Activated T-helper 1 cell treated with anti-CD3 and anti-CD28 coated beads, Interleukin-12 subunit alpha, Interleukin-12 subunit beta, Interleukin-2, Interleukin-4 antibody, amounts not matched to agents 30 ng/mL and 10 ng/mL and 1 ng/mL, durations not matched to agents 14 hours and 24 hours and 36 hours (primary cell): Measurements from ENCODE around the gene GIT2. TPM values are rescaled to one million over a fixed set of nuclear protein-coding genes. Genes with fewer than 3 reads are reported as not detected.
"Not testable (repeated sequence)": the region's sequence is repeated elsewhere in the genome, so short reads cannot be mapped to it uniquely, and the experiment has no call there.

ENCODE experiments used
- DNase-seq: peaks from one replicate; pipeline ENCODE4 v3.0.0; 2021; ENCODE audit warnings: low spot score
- H3K27ac Mint-ChIP-seq: one replicate; pipeline ENCODE4 v1.8.0; 2021; ENCODE audit warnings: mild to moderate bottlenecking, mixed read lengths
- H3K27me3 Mint-ChIP-seq: one replicate; pipeline ENCODE4 v1.8.0; 2022; ENCODE audit warnings: mild to moderate bottlenecking, moderate library complexity, mixed read lengths; ENCODE audit not compliant: insufficient read depth
- H3K36me3 Mint-ChIP-seq: one replicate; pipeline ENCODE4 v1.8.0; 2021; ENCODE audit warnings: low read depth, mixed read lengths
- H3K4me1 Mint-ChIP-seq: one replicate; pipeline ENCODE4 v1.8.0; 2021; ENCODE audit warnings: low read depth, mixed read lengths
- H3K4me3 Mint-ChIP-seq: one replicate; pipeline ENCODE4 v1.8.0; 2021; ENCODE audit warnings: mild to moderate bottlenecking, moderate library complexity, mixed read lengths
- H3K9me3 Mint-ChIP-seq: one replicate; pipeline ENCODE4 v1.8.0; 2021; ENCODE audit warnings: mixed read lengths
- intact Hi-C: fragments of 100-400 bp; cut with micrococcal nuclease; formaldehyde crosslinking; loops from one replicate; pipeline ENCODE4 v1.15.1; 2024
- total RNA-seq: library from RNA; stranded (reverse); gene quantifications from 2 replicates; pipeline ENCODE4 v1.2.3, GENCODE V29; 2022

GIT2 gene
- total RNA-seq, 1 donor from 2014 or later: 86.2 TPM

DNA sequence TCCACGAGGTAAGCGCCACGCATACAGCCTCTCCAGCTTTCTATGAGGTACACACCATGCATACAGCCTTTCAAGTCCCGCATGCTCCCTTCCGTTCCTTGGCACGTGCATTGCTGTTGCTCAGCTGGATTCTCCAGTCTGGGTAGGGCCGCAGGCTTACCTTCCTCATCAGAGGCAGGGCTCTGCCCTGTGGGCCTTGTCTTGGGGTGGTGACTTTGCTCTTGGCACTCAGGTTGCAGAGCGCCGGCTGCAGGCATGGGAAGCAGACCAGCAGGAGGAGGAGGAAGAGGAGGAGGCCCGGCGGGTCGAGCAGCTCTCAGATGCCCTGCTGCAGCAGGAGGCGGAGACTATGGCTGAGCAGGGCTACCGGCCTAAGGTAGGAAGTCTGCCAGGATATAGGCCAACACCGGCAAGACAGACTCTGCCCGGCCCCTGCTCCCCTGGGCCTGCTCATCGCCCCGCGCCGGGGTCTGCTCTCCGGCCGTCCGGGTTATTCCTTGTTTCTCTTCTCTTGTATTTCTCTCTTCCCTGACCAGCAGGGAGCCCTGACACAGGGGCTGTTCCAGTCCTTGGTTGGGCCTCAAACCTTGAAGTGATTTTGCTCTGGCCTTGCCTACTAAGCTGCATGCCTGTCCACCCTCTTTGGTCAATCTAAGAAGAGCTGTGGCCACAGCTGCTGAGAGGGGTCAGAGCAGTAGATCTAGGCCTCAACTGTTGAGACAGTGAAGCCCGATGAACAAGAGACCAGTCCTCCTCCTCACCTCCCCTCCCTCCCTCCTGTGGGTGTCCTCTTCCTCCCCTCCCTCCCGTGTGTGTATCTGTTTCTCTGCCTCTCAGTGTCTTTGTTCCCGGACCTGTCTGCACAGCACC is 80.8 kb downstream of the GIT2 start:
- intact Hi-C loops: no loop called here
- no peaks in the 10 kb centered on the region for H3K27me3 Mint-ChIP-seq
- DNase-seq: no peak
- no peak overlapping the region for H3K4me3 Mint-ChIP-seq
- no peaks in the 10 kb centered on the region for H3K4me1 Mint-ChIP-seq
- peaks cover 49% of the 10 kb centered on the region for H3K36me3 Mint-ChIP-seq
- H3K9me3 Mint-ChIP-seq: no peaks in the 10 kb centered on the region
- no peak overlapping the region for H3K27ac Mint-ChIP-seq

DNA sequence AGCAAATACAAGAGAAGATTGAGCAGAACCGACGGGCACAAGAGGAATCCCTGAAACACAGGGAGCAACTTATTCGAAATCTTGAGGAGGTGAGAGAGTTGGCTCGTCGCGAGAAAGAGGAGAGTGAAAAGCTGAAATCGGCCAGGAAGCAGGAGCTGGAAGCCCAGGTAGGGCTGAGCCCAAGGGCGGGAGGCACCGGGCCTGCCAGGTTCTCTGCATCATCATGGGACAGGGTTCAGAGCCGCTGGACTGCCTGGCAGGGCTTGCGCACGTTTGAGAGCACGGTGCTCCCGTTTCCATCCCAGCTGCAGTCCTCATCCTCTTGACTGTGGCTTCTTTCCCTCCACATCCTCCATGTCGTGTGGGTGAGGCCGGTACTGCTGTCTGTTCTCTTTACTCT is 81.7 kb downstream of the GIT2 start:
- DNase-seq: no peak
- no peak overlapping the region for H3K27ac Mint-ChIP-seq
- H3K36me3 Mint-ChIP-seq: peaks cover 46% of the 10 kb centered on the region
- no peaks in the 10 kb centered on the region for H3K27me3 Mint-ChIP-seq
- intact Hi-C loops: no loop called here
- no peaks in the 10 kb centered on the region for H3K9me3 Mint-ChIP-seq
- no peaks in the 10 kb centered on the region for H3K4me1 Mint-ChIP-seq
- H3K4me3 Mint-ChIP-seq: no peak overlapping the region

DNA sequence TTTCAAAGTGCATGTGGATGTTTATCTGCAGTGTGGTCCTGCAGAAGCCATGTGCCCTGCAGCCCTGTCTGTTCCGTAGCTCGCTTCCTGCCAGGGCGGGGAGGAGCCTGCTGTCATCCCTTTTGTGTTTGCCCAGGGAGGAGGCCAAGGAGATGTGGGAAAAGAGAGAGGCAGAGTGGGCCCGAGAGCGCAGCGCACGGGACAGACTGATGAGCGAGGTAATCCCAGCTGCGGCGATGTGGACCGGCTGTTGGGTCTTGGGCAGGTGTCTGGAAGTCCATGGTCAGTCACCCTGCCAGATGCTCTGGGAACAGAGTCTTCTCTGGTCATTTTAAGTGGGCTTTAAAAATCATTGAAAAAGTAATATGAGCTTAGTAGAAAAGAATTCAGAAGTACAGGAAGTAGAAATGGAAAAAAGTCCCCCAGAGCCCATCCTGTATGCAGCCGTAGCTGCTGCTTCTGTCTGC is 83.3 kb downstream of the GIT2 start:
- no peaks in the 10 kb centered on the region for H3K27me3 Mint-ChIP-seq
- intact Hi-C loops: no loop called here
- no peak overlapping the region for H3K4me3 Mint-ChIP-seq
- H3K36me3 Mint-ChIP-seq: peaks cover 53% of the 10 kb centered on the region
- H3K9me3 Mint-ChIP-seq: no peaks in the 10 kb centered on the region
- no peak for DNase-seq
- no peak overlapping the region for H3K27ac Mint-ChIP-seq
- H3K4me1 Mint-ChIP-seq: no peaks in the 10 kb centered on the region

DNA sequence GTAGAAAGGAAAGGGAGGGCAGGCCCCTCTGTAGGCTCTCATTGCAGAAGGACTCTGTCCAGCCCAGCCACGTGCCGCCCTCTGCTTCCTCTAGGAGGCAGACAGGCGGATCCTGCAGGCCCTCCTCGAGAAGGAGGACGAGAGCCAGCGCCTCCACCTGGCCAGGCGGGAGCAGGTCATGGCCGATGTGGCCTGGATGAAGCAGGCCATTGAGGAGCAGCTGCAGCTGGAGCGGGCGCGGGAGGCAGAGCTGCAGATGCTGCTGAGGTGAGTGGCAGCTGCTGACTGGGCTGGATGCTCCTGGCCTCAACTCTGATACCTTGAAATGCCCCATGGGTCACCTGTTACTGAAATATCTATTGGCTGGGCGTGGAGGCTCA is 85.2 kb downstream of the GIT2 start:
- no peak for DNase-seq
- intact Hi-C loops: no loop called here
- Mint-ChIP-seq H3K27ac (no peak overlapping the region), H3K4me3 (no peak overlapping the region), H3K4me1 (no peaks in the 10 kb centered on the region), H3K9me3 (no peaks in the 10 kb centered on the region), H3K27me3 (no peaks in the 10 kb centered on the region), H3K36me3 (peaks cover 56% of the 10 kb centered on the region)

DNA sequence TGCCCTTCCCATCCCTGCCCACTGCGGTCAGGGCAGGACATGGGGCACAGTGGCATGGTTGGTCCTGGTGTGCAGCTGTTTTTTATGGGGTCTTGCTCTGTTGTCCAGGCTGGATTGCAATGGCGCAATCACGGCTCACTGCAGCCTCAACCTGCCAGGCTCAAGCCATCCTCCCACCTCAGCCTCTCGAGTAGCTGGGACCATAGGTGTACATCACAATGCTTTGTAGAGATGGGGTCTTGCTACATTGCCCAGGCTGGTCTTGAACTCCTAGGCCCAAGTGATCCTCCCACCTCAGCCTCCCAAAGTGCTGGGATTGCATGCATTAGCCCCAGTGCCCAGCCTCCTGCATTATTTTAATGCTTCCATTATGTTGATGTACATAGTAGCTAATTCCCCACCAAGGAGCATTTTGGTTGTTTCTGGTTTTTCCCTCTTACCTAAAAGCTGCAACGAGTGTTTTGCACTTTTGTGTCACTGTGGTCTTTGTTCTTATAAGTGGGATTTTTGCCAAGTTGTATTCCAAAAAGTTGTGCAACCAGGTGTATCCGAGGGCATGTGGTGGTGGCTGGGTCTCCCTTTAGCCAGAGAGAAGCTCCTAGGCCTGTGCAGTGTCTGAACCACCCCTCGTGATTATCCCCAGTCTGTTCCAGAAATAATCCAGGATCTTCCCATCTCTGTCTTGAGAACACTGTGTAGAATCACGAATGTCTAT is 85.8 kb downstream of the GIT2 start:
- intact Hi-C loops: no loop called here
- H3K27ac Mint-ChIP-seq: no peak overlapping the region
- H3K9me3 Mint-ChIP-seq: no peaks in the 10 kb centered on the region
- no peaks in the 10 kb centered on the region for H3K4me1 Mint-ChIP-seq
- peaks cover 54% of the 10 kb centered on the region for H3K36me3 Mint-ChIP-seq
- no peaks in the 10 kb centered on the region for H3K27me3 Mint-ChIP-seq
- no peak for DNase-seq
- no peak overlapping the region for H3K4me3 Mint-ChIP-seq

DNA sequence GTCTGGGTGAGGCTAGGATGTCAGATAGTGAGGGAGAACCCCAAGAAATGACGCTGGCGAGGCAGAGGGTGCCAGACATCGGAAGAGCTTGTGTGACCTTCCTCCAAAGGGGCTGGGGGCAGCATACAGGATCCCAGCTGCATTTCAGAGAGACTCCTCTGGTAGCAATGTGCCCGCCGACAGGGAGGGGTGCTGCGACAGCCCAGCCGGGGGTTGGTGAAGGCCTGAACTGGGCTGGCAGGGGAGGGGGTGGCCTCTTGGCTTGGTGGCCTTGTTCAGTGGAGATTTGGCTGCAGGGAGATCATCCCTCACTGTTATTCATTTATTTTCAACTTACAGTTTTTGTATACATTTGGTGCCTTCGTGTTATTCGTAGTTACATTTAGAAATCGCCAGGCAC is 90.9 kb downstream of the GIT2 start:
- intact Hi-C loops: no loop called here
- Mint-ChIP-seq H3K27me3 (no peaks in the 10 kb centered on the region), H3K4me3 (no peak overlapping the region), H3K36me3 (peaks cover 50% of the 10 kb centered on the region), H3K27ac (no peak overlapping the region), H3K9me3 (no peaks in the 10 kb centered on the region), H3K4me1 (peaks cover 14% of the 10 kb centered on the region)
- no peak for DNase-seq

DNA sequence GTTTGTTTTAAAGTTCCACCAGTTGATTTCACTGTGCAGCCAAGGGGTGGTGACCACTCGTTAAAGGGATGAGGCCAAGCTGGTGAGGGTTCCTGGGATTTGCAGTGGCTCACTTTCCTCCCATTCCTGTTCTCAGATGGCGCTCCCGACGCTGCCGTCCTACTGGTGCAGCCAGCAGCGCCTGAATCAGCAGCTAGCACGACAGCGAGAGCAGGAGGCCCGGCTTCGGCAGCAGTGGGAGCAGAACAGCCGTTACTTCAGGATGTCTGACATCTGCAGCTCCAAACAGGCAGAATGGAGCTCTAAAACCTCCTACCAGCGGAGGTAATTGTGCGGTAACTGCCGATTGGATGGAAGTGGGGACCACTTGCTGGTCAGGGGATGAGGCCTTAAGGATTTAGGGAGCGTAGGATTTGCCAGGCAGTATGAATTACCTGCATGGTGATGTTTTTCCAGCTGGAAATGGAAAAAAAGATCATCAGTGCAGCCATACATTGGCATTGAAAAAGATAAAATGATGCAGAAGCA is 93.2 kb downstream of the GIT2 start:
- H3K27me3 Mint-ChIP-seq: no peaks in the 10 kb centered on the region

DNA sequence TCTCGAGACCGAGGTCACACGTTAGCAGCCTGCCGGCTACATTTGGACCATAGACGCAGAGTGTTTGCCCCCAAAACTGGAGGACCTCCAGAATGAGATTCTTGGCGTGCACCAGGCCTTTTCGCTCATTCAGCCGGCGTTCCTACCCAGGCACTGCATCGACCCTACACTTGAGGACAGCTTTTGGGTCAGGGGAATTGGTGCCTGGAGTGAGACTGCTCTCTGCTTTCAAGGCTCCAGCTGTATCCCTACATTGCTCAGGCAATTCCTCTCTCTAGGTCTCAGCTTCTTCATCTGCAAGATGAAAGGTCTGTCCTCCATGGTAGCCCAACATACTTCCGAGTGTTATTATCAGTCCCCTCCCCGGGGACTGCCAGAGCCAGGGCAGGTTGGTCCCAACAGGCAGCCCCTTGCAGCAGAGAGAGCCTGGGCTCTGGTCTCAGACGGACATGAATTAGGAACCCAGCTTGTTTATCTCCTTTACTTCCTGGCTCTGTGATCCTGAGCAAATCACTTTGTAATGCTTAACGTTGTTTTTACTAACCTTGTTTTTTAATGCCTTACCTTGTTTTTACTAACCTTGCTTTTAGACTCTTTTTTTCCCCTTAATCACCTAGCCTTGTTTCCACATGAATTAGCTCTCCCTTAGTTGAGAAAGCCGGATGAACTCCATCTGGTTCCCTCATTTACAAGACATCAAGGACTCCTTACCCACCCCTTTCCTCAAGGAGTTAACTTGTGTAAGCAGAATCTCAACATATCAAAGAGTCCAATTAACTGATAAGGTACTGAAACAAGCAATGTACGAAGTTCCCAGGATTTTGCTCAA is 95.2 kb downstream of the GIT2 start:
- peaks cover 19% of the 10 kb centered on the region for H3K4me1 Mint-ChIP-seq
- DNase-seq: no peak
- peak overlapping the region; percentile 91 for H3K27ac Mint-ChIP-seq
- H3K9me3 Mint-ChIP-seq: no peaks in the 10 kb centered on the region
- intact Hi-C loops: loop anchor here (1.0 to 2.0 kb wide), 3 partner anchors 13 to 48 kb away; partner anchors contain the start of gene GLTP
- no peaks in the 10 kb centered on the region for H3K27me3 Mint-ChIP-seq
- peaks cover 22% of the 10 kb centered on the region for H3K36me3 Mint-ChIP-seq
- H3K4me3 Mint-ChIP-seq: peak overlapping the region; percentile 95

More for the DNA sequence above, 93.2 kb downstream of the GIT2 start:
- intact Hi-C loops: no loop called here
- Mint-ChIP-seq H3K4me3 (no peak overlapping the region), H3K4me1 (peaks cover 19% of the 10 kb centered on the region), H3K36me3 (peaks cover 40% of the 10 kb centered on the region), H3K27ac (no peak overlapping the region), H3K9me3 (no peaks in the 10 kb centered on the region)
- DNase-seq: no peak

DNA sequence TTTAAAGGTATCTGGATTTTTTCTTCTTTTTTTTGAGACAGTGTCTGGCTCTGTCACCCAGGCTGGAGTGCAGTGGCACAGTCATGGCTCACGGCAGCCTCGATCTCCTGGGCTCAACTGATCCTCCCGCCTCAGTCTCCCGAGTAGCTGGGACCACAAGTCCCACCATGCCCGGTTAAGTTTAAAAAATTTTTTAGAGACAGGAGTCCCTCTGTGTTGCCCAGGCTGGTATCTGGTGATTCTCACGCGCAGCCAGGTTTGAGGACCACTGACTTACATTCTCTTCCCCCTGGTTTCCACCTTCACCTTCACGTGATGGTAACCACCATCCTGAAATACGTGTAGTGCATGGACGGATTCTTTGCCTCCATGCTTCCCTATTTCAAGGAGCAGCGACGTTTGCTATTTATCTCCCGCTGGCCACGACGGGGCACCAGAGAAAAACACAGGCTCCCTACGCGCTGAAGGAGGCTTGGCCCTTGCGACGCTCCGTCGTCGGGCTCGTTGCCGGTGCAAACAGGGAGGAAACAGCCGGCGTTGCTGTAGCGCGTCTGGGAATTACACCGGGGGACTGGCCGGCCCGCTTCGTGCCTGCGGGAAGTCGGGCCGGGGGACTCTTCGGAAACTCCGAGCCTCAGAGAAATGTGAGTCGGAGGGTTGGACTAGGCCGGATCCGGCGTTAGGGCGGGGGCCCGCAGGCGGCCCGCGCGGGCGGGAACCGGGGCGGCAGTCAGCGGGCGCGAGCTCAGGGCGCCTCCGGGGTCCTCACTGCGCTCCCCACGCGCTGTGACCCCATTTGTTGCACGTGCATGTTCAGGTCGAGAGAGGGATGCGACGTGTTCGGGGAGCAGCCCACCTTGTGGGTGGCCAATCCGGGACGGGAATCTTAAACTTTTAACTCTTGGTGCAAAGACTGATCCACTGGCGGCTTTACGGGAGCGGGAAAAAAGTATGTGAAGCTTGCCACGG is 96.1 kb downstream of the GIT2 start, which contains the start of gene TCHP:
TSS of gene TCHP (plus strand) at position 492 of the 969 bp plus-strand sequence. CDS start 2,753 bp downstream, outside the sequence.
- intact Hi-C loops: loop anchor here (1.0 to 2.0 kb wide), 3 partner anchors 12 to 47 kb away; partner anchors contain the start of gene GLTP
- peaks cover 19% of the 10 kb centered on the region for H3K4me1 Mint-ChIP-seq
- peak within 1 kb of the TSS; percentile 94 for H3K27ac Mint-ChIP-seq
- no peaks in the 10 kb centered on the region for H3K9me3 Mint-ChIP-seq
- no peaks in the 10 kb centered on the region for H3K27me3 Mint-ChIP-seq
- H3K36me3 Mint-ChIP-seq: peaks cover 18% of the 10 kb centered on the region
- peak; percentile 69 for DNase-seq
- peak within 1 kb of the TSS; percentile 95 for H3K4me3 Mint-ChIP-seq

DNA sequence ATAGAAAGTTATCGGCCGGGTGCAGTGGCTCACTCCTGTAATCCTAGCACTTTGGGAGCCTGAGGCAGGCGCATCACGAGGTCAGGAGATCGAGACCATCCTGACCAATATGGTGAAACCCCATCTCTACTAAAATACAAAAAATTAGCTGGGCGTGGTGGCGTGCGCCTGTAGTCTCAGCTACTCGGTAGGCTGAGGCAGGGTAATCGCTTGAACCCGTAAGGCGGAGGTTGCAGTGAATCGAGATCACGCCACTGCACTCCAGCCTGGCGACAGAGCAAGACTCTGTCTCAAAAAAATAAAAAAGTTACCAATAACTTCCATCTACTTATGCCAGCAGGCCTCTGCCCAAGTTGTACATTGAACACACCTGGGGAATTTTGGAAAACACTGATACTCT is 96.8 kb downstream of the GIT2 start:
- intact Hi-C loops, DNase-seq, H3K27me3 Mint-ChIP-seq, H3K27ac Mint-ChIP-seq, H3K9me3 Mint-ChIP-seq: not testable (repeated sequence)
- peak overlapping the region; percentile 95 for H3K4me3 Mint-ChIP-seq
- H3K36me3 Mint-ChIP-seq: peaks cover 10% of the 10 kb centered on the region
- H3K4me1 Mint-ChIP-seq: peaks cover 19% of the 10 kb centered on the region

DNA sequence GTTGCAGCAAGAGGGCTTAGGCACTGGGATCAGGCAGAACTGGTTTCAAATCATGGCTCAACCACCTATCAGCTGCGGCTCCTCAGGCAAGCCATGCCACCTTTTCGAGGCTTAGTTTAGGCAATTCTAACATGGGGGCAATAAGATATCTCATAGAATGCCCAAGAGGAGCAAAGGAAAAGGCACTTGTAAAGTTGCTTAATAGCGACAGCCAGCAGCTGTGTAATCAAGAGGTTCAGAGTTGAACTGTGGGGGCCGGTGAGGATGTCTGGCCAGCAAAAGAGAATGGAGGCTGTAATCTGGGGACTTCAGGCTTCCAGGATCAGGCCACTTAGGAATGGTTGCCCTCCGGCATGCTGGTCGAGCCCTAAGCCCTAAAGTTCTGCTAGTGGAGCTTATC is 99.1 kb downstream of the GIT2 start:
- DNase-seq: no peak
- H3K27ac Mint-ChIP-seq: no peak overlapping the region
- peaks cover 36% of the 10 kb centered on the region for H3K4me1 Mint-ChIP-seq
- no peak overlapping the region for H3K4me3 Mint-ChIP-seq
- H3K9me3 Mint-ChIP-seq: no peaks in the 10 kb centered on the region
- intact Hi-C loops: no loop called here
- H3K36me3 Mint-ChIP-seq: no peaks in the 10 kb centered on the region
- H3K27me3 Mint-ChIP-seq: peaks cover 2% of the 10 kb centered on the region
